Fibroblast of lung (primary cell): Measurements from ENCODE around the gene OR8G5. TPM values are rescaled to one million over a fixed set of nuclear protein-coding genes. Genes with fewer than 3 reads are reported as not detected.

Source experiments
- DNase-seq, 2 donors: peaks; one replicate each; pipeline versions ENCODE4 v3.0.0 to v3.0.0-alpha.2; 2010; ENCODE audit warnings: low read depth in 2 of 2
- H2AFZ ChIP-seq: 2 replicates; pipeline ENCODE4 v1.5.1; 2012; ENCODE audit warnings: low read length, control low read depth, inconsistent platforms
- H3K27ac ChIP-seq: 2 replicates; pipeline ENCODE4 v1.5.1; 2011; ENCODE audit warnings: low read length, control low read depth; ENCODE audit not compliant: insufficient read depth
- H3K27me3 ChIP-seq: 2 replicates; pipeline ENCODE4 v1.5.1; 2011; ENCODE audit warnings: mild to moderate bottlenecking, low read length; ENCODE audit not compliant: control insufficient read depth, insufficient read depth
- H3K36me3 ChIP-seq: 2 replicates; pipeline ENCODE4 v1.5.1; 2011; ENCODE audit warnings: low read length; ENCODE audit not compliant: control insufficient read depth, insufficient read depth
- H3K4me1 ChIP-seq: 2 replicates; pipeline ENCODE4 v1.5.1; 2011; ENCODE audit warnings: low read length; ENCODE audit not compliant: control insufficient read depth, insufficient read depth; ENCODE audit errors: extremely low read depth
- H3K4me2 ChIP-seq: 2 replicates; pipeline ENCODE4 v1.5.1; 2011; ENCODE audit warnings: low read length, control low read depth; ENCODE audit not compliant: insufficient read depth; ENCODE audit errors: extremely low read depth
- H3K4me3 ChIP-seq, 4 experiments: fragments of 200-600 bp in 1 of 4; sonication (generic) in 1 of 4; replicated peaks in 1 of 4; 2 replicates each; pipeline ENCODE4 v1.5.1; 2011 to 2016; ENCODE audit warnings: low read length in 4 of 4, low read depth in 3 of 4, mild to moderate bottlenecking in 3 of 4, control low read depth in 2 of 4, inconsistent platforms in 1 of 4, mixed read lengths in 1 of 4; ENCODE audit not compliant: insufficient read depth in 1 of 4; ENCODE audit errors: control extremely low read depth in 1 of 4
- H3K79me2 ChIP-seq: 2 replicates; pipeline ENCODE4 v1.5.1; 2012; ENCODE audit warnings: mild to moderate bottlenecking, low read length, inconsistent platforms; ENCODE audit not compliant: control insufficient read depth, insufficient read depth
- H3K9ac ChIP-seq: 2 replicates; pipeline ENCODE4 v1.5.1; 2011; ENCODE audit warnings: mild to moderate bottlenecking, low read length, control low read depth; ENCODE audit not compliant: insufficient read depth
- H3K9me3 ChIP-seq: 2 replicates; pipeline ENCODE4 v1.5.1; 2012; ENCODE audit warnings: low read depth, low read length; ENCODE audit not compliant: control insufficient read depth, insufficient read depth
- H4K20me1 ChIP-seq: 2 replicates; pipeline ENCODE4 v1.5.1; 2011; ENCODE audit warnings: low read length; ENCODE audit not compliant: control insufficient read depth, insufficient read depth; ENCODE audit errors: extremely low read depth
- EZH2 ChIP-seq: IDR thresholded peaks from 2 replicates; pipeline ENCODE4 v1.5.1; 2012; ENCODE audit warnings: low read length, control low read depth, mild to moderate bottlenecking; ENCODE audit errors: missing control alignments
- polyA minus RNA-seq: library from RNA; depleted of rRNA, polyadenylated mRNA; stranded (reverse); fragments of >200 nt; gene quantifications from 2 replicates; pipeline ENCODE4 v1.2.3, GENCODE V29; 2011; ENCODE audit warnings: low replicate concordance
- polyA plus RNA-seq, 2 donors: library from polyadenylated mRNA; depleted of rRNA in 1 of 2; stranded (reverse) in 1 of 2; unstranded in 1 of 2; fragments of >200 nt; gene quantifications; 2 replicates each; pipeline ENCODE4 v1.2.1, GENCODE V29; 2011 to 2012; ENCODE audit warnings: missing spikeins in 1 of 2
- total RNA-seq: library from RNA; depleted of rRNA; stranded (reverse); fragments of >200 nt; gene quantifications from 2 replicates; pipeline ENCODE4 v1.2.1, GENCODE V29; 2014
- TF ChIP-seq, protein P1 (sequence below), 2 donors: IDR thresholded peaks in 1 of 2; conservative IDR thresholded peaks in 1 of 2; 1 replicate in 1 of 2; 2 replicates in 1 of 2; pipeline ENCODE4 v1.5.1; 2011 to 2012; ENCODE audit warnings: low read length in 2 of 2, control low read depth in 1 of 2, inconsistent platforms in 1 of 2, low read depth in 1 of 2, mild to moderate bottlenecking in 1 of 2

OR8G5 gene, protein sequence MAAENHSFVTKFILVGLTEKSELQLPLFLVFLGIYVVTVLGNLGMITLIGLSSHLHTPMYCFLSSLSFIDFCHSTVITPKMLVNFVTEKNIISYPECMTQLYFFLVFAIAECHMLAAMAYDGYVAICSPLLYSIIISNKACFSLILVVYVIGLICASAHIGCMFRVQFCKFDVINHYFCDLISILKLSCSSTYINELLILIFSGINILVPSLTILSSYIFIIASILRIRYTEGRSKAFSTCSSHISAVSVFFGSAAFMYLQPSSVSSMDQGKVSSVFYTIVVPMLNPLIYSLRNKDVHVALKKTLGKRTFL
- total RNA-seq (not detected in 2 replicates), polyA plus RNA-seq (not detected in 2 replicates), polyA minus RNA-seq (not detected in 2 replicates)
- polyA plus RNA-seq (2012): not detected in 2 replicates

DNA sequence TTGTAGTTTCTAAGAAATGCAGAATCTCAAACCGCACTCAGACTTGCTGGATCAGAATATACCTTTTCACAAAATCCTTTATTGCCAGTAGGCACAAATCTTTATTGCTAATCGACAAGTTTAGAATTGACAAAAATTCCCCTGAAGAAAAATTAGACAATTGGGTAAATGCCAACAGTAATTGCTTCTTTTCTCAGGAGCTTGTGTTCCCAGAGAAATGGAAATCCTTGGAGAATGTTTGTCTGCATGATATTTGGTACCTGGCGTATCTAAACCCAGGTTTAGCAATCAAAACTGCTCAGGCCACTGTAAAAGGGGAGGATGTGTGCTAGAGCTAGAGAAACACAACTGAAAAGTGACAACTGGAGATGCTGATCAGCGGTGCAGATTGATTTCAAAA lies at the start of gene OR8G5:
Gene OR8G5, plus strand, starts transcription at position 301 of the 400 bp plus-strand sequence. CDS start 8,556 bp downstream, outside the sequence.
- no peak for TF ChIP-seq EZH2
- TF ChIP-seq, protein P1, sequence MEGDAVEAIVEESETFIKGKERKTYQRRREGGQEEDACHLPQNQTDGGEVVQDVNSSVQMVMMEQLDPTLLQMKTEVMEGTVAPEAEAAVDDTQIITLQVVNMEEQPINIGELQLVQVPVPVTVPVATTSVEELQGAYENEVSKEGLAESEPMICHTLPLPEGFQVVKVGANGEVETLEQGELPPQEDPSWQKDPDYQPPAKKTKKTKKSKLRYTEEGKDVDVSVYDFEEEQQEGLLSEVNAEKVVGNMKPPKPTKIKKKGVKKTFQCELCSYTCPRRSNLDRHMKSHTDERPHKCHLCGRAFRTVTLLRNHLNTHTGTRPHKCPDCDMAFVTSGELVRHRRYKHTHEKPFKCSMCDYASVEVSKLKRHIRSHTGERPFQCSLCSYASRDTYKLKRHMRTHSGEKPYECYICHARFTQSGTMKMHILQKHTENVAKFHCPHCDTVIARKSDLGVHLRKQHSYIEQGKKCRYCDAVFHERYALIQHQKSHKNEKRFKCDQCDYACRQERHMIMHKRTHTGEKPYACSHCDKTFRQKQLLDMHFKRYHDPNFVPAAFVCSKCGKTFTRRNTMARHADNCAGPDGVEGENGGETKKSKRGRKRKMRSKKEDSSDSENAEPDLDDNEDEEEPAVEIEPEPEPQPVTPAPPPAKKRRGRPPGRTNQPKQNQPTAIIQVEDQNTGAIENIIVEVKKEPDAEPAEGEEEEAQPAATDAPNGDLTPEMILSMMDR (conservative IDR thresholded peaks at IDR 0.05 in 1 of 2, IDR thresholded peaks at IDR 0.05 in 1 of 2; ENCODE audit: low read depth in 1 of 2, low read length in 2 of 2): no peak
- no peak for DNase-seq
- Histone ChIP-seq H3K4me3 (no peak within 1 kb of the TSS), H3K27me3 (no peaks in the 10 kb centered on the region), H4K20me1 (no peaks in the 10 kb centered on the region), H3K4me1 (no peaks in the 10 kb centered on the region), H3K9me3 (no peaks in the 10 kb centered on the region), H3K27ac (no peak within 1 kb of the TSS), H3K9ac (no peak within 1 kb of the TSS), H2AFZ (no peak within 1 kb of the TSS), H3K4me2 (no peak within 1 kb of the TSS), H3K36me3 (no peaks in the 10 kb centered on the region), H3K79me2 (no peaks in the 10 kb centered on the region)

DNA sequence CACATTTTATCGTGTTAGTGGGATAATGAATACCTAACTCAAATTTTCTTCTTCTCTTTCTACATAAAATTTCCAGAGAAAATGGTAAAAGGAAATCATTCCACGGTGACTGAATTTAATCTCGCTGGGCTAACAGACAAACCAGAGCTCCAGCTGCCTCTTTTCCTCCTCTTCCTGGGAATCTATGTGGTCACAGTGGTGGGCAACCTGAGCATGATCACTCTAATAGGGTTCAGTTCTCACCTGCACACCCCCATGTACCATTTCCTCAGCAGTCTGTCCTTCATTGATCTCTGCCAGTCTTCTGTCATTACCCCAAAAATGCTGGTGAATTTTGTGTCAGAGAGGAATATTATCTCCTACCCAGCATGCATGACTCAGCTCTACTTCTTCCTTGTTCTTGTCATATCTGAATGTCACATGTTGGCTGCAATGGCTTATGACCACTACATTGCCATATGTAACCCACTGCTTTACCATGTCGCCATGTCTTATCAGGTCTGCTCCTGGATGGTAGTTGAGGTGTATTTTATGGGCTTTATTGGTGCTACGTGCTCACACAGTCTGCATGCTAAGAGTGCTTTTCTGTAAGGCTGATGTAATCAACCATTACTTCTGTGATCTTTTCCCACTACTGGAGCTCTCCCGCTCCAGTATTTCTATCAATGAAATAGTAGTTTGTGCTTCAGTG lies 48.9 kb upstream of the OR8G5 start:
- Histone ChIP-seq H4K20me1 (no peaks in the 10 kb centered on the region), H2AFZ (no peak overlapping the region), H3K4me2 (no peak overlapping the region), H3K4me1 (no peaks in the 10 kb centered on the region), H3K9ac (no peak overlapping the region), H3K36me3 (no peaks in the 10 kb centered on the region), H3K27me3 (no peaks in the 10 kb centered on the region), H3K27ac (no peak overlapping the region), H3K4me3 (no peak overlapping the region), H3K9me3 (no peaks in the 10 kb centered on the region), H3K79me2 (no peaks in the 10 kb centered on the region)
- TF ChIP-seq, protein P1 (conservative IDR thresholded peaks at IDR 0.05 in 1 of 2, IDR thresholded peaks at IDR 0.05 in 1 of 2; ENCODE audit: low read depth in 1 of 2, low read length in 2 of 2): no peak
- no peak for TF ChIP-seq EZH2
- DNase-seq: no peak

DNA sequence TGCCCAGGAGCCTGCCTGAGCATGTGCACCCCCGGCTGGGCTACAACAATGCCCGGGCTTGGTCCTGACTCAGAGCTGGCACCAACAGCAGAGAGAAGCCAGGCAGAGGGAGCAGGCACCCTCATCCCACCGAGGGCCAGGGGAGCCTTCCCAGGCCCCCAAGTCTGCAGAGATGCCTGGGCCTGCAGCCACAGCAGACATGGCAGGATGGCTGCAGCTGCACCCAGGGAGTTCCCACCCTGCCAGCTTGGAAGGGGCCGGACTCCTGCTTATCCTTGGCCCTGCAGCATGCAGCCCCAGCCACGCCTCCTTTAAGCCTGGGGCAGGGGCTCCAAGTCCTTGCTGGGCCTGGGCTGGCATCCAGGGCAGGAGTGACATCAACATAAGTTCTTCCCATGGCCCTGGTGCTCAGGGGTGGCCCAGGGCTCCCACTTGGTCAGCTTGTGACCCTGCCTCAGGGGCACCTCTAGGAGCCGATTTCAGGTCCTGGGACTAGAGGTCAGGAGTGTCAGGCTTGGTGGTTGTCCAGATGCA lies 46.3 kb upstream of the OR8G5 start:
- Histone ChIP-seq H4K20me1 (no peaks in the 10 kb centered on the region), H3K9me3 (no peaks in the 10 kb centered on the region), H3K36me3 (no peaks in the 10 kb centered on the region), H3K4me1 (no peaks in the 10 kb centered on the region), H3K79me2 (no peaks in the 10 kb centered on the region), H3K4me3 (no peak overlapping the region), H3K27me3 (no peaks in the 10 kb centered on the region), H3K9ac (no peak overlapping the region), H3K4me2 (no peak overlapping the region), H2AFZ (no peak overlapping the region), H3K27ac (no peak overlapping the region)
- TF ChIP-seq EZH2: no peak
- TF ChIP-seq, protein P1 (conservative IDR thresholded peaks at IDR 0.05 in 1 of 2, IDR thresholded peaks at IDR 0.05 in 1 of 2; ENCODE audit: low read depth in 1 of 2, low read length in 2 of 2): no peak
- no peak for DNase-seq
